GM18909 (cell line): ENCODE data around the gene TAS2R31.

Experiments used
- ATAC-seq: cut with Tn5 transposase; IDR thresholded peaks from one replicate; pipeline ENCODE4 v1.9.1; 2021; ENCODE audit warnings: mild to moderate bottlenecking; ENCODE audit not compliant: unreplicated experiment, poor library complexity

The TAS2R31 gene

GRCh38 chr12:11014234-11014633 lies 17.0 kb downstream of the TAS2R31 start:
- no peak for ATAC-seq

DNA sequence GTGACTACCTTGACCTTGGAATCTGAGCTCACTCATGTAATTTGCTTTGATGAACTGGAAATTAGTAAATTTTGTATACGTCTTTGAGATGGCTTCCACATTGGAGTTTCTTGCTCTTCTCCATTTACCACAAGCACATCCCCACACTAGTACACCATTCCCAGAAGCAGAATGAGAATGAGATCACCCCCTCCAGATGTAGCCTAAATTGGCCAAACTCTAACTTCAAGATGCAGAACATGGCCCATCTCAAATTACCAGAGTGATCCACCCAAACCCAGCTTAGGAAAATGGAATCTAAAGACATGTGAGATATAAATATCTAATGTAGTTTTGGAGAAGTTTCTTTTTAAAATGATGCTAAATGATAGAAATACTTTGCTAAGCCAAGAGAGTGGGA lies 23.6 kb downstream of the TAS2R31 start:
- no peak for ATAC-seq

DNA sequence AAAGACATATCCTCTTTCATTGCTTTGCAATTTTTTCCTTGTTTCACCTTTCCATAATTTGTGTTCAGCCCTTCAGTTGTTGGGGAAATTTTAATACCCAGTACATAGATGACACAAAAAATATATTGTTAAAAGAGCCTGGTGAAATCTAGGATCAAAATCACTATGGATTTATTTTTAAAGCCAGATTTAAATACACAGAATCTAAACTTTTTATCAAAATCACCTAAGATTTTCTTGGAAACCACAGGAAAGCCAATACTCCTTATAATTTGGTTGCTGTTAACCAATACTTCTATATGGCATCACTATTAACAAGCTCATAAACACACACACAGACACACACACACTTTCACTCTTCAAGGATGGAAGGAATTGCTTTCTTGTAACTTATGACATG lies 33.0 kb downstream of the TAS2R31 start, which contains the start of gene TAS2R20:
Gene TAS2R20, minus strand, starts transcription at position 101 of the 400 bp plus-strand sequence. CDS start 429 bp downstream, outside the sequence.
- ATAC-seq = no peak

GRCh38 chr12:10994307-10994706 lies 36.9 kb downstream of the TAS2R31 start:
- no peak for ATAC-seq

DNA sequence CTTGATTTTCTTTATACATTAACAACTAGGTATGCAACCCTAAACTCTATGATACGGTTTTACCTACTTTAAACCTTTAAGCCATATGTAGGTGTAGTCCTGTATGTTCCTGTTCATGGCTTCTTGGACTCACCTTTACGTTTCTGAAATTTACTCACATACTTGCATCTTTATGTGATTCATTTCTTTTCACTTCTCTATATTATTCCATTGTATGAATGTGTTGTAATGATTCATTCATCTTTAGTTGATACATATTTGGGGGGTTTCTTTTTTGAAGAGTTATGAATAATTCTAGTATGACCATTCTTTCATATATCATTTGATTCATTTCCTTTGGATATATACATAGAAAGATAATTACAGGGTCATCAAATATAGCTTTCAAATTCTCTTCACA lies 42.1 kb downstream of the TAS2R31 start:
- no peak for ATAC-seq

DNA sequence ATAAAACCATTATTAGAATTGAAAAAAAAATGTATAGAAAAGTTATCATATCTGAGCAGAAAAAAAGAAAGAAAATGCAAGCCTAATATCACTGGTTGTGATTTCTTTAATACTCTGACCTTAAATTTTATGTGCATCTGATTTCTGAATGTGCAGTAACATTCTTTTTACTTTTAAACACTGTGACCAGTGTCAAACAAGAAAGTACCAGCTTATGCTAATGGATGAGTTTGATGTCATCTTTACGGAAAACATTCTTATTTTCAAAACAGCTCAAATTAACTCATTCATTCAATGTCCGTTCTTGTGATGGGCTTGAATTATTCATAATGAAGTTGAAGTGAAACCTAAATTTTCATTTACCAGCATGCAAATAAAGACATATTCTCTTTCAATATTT lies 44.4 kb downstream of the TAS2R31 start, which contains the start of gene TAS2R50:
Gene TAS2R50, minus strand, starts transcription at position 101 of the 400 bp plus-strand sequence. Its CDS starts 52 bp downstream, at position 49.
- no peak for ATAC-seq

- no peak for ATAC-seq
These were observed 49.0 kb downstream of the TAS2R31 start for GRCh38 chr12:10982244-10982643.
